Activated CD4-positive, alpha-beta T cell treated with anti-CD3 and anti-CD28 coated beads, Interleukin-2, amount 10 ng/mL, durations not matched to agents 24 days and 14 days (primary cell): ENCODE measurements around the gene MCRIP2. TPM values are rescaled to one million over a fixed set of nuclear protein-coding genes. Genes with fewer than 3 reads are reported as not detected.

Experiments
- DNase-seq: peaks from one replicate; pipeline ENCODE4 v3.0.0; 2022
- H3K27ac Mint-ChIP-seq: one replicate; pipeline ENCODE4 v1.8.0; 2022; ENCODE audit warnings: mild to moderate bottlenecking, mixed read lengths
- H3K27me3 Mint-ChIP-seq: one replicate; pipeline ENCODE4 v1.8.0; 2022; ENCODE audit warnings: mixed read lengths
- H3K36me3 Mint-ChIP-seq: one replicate; pipeline ENCODE4 v1.8.0; 2022; ENCODE audit warnings: low read depth, mild to moderate bottlenecking, mixed read lengths
- H3K4me1 Mint-ChIP-seq: one replicate; pipeline ENCODE4 v1.8.0; 2021; ENCODE audit warnings: mixed read lengths
- H3K4me3 Mint-ChIP-seq: one replicate; pipeline ENCODE4 v1.8.0; 2022; ENCODE audit warnings: mild to moderate bottlenecking, moderate library complexity, mixed read lengths
- H3K9me3 Mint-ChIP-seq: one replicate; pipeline ENCODE4 v1.8.0; 2021; ENCODE audit warnings: mixed read lengths
- intact Hi-C: fragments of 100-400 bp; cut with micrococcal nuclease; formaldehyde crosslinking; loops from one replicate; pipeline ENCODE4 v1.15.1; 2023
- total RNA-seq: library from RNA; stranded (reverse); gene quantifications from 2 replicates; pipeline ENCODE4 v1.2.3, GENCODE V29; 2022

The MCRIP2 gene
- total RNA-seq, 1 donor from 2014 or later = 71.2 TPM

- Mint-ChIP-seq H3K27me3 (peaks cover 5% of the 10 kb centered on the region), H3K9me3 (no peaks in the 10 kb centered on the region), H3K4me1 (peaks cover 5% of the 10 kb centered on the region), H3K4me3 (peak overlapping the region; percentile 84), H3K36me3 (peaks cover 24% of the 10 kb centered on the region), H3K27ac (no peak overlapping the region)
- intact Hi-C loops = no loop called here
- DNase-seq = no peak
These were observed 29.1 kb downstream of the MCRIP2 start for GRCh38 chr16:670485-671352.

GRCh38 chr16:671353-672131 is 29.9 kb downstream of the MCRIP2 start:
- H3K9me3 Mint-ChIP-seq = no peaks in the 10 kb centered on the region
- no peak overlapping the region for H3K4me3 Mint-ChIP-seq
- intact Hi-C loops = no loop called here
- no peak overlapping the region for H3K27ac Mint-ChIP-seq
- H3K36me3 Mint-ChIP-seq = peaks cover 24% of the 10 kb centered on the region
- DNase-seq = no peak
- peaks cover 5% of the 10 kb centered on the region for H3K4me1 Mint-ChIP-seq
- H3K27me3 Mint-ChIP-seq = peaks cover 5% of the 10 kb centered on the region

- Mint-ChIP-seq H3K4me3 (no peak overlapping the region), H3K9me3 (no peaks in the 10 kb centered on the region), H3K36me3 (peaks cover 24% of the 10 kb centered on the region), H3K4me1 (peaks cover 5% of the 10 kb centered on the region), H3K27ac (no peak overlapping the region), H3K27me3 (peaks cover 5% of the 10 kb centered on the region)
- intact Hi-C loops = no loop called here
- no peak for DNase-seq
These were observed 30.7 kb downstream of the MCRIP2 start for GRCh38 chr16:672371-672770.

DNA sequence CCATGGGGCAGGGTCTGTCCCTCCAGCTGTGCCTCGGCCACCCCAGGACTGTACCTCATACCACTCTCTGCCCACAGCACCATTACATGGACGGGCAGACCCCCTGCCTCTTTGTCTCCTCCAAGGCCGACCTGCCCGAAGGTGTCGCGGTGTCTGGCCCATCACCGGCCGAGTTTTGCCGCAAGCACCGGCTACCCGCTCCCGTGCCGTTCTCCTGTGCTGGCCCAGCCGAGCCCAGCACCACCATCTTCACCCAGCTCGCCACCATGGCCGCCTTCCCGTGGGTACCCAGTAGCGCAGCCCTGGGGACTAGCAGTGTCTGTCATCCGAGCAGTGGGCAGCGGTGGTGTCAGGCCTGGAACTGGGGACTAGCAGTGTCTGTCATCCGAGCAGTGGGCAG is 31.2 kb downstream of the MCRIP2 start:
- Mint-ChIP-seq H3K27me3 (peaks cover 5% of the 10 kb centered on the region), H3K36me3 (peaks cover 21% of the 10 kb centered on the region), H3K4me1 (peaks cover 3% of the 10 kb centered on the region), H3K4me3 (no peak overlapping the region), H3K27ac (no peak overlapping the region), H3K9me3 (no peaks in the 10 kb centered on the region)
- intact Hi-C loops = no loop called here
- no peak for DNase-seq

- intact Hi-C loops = no loop called here
- no peak overlapping the region for H3K27ac Mint-ChIP-seq
These were observed 31.9 kb downstream of the MCRIP2 start for GRCh38 chr16:673399-673991.

GRCh38 chr16:674214-674881 is 32.7 kb downstream of the MCRIP2 start:
- H3K9me3 Mint-ChIP-seq = no peaks in the 10 kb centered on the region

More at GRCh38 chr16:673399-673991, 31.9 kb downstream of the MCRIP2 start:
- no peak overlapping the region for H3K4me3 Mint-ChIP-seq
- peaks cover 5% of the 10 kb centered on the region for H3K27me3 Mint-ChIP-seq
- H3K4me1 Mint-ChIP-seq = peaks cover 3% of the 10 kb centered on the region
- peaks cover 19% of the 10 kb centered on the region for H3K36me3 Mint-ChIP-seq
- no peaks in the 10 kb centered on the region for H3K9me3 Mint-ChIP-seq
- DNase-seq = no peak

DNA sequence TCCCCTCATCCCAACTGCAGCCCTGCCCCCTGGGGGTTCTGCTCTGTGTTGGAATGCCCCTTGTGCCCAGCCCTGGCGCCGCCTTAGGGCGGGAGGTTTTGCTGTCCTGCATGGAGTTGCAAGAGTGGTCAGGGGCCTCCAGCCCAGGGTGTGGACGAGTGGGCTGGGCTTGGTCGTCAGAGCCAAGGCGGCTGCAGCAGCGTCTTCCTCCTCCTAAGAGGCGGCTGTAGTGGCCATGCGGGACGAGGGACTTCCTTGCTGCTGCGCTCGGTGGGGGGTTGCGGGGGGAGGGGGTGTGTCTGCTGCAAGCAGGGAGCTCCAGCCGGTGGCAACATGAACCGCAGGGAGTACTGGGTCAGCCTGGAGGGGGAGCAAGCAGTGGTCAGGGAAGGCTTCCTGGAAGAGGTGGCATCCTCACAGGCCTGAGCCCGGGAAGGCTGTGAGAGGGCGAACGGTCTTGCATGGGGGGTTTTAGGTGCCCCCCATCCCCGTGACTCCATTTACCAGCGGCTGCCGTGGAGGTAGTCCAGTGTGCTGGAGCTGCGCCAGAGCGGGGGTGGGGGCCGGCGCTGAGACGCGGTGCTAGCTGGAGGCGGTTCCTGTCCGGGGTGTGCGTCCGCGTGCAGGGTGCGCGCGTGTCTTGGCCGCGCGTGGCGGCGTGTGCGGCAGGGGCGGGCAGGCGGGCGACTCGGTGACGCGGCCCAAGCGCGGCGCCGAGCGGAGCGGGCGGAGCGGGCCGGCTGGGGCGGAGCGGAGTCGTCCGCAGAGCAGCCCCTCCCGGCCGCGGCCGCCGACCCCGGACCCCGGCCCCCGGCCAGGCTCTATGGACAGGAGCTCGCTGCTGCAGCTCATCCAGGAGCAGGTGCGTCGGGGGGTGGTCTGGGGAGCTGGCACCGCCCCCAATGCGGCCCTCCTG is 33.6 kb downstream of the MCRIP2 start, which contains the start of gene RHBDL1:
Gene RHBDL1, plus strand, starts transcription at position 704 of the 916 bp plus-strand sequence. Its CDS starts 120 bp downstream, at position 824.
- intact Hi-C loops = no loop called here
- Mint-ChIP-seq H3K4me1 (peaks cover 5% of the 10 kb centered on the region), H3K9me3 (no peaks in the 10 kb centered on the region), H3K27ac (no peak within 1 kb of the TSS), H3K36me3 (peaks cover 14% of the 10 kb centered on the region), H3K4me3 (peak within 1 kb of the TSS; percentile 39), H3K27me3 (peaks cover 5% of the 10 kb centered on the region)
- no peak for DNase-seq

More at GRCh38 chr16:674214-674881, 32.7 kb downstream of the MCRIP2 start:
- intact Hi-C loops = no loop called here
- Mint-ChIP-seq H3K4me3 (no peak overlapping the region), H3K36me3 (peaks cover 17% of the 10 kb centered on the region), H3K27ac (no peak overlapping the region), H3K27me3 (peaks cover 5% of the 10 kb centered on the region), H3K4me1 (peaks cover 5% of the 10 kb centered on the region)
- DNase-seq = no peak

- intact Hi-C loops = no loop called here
- peaks cover 5% of the 10 kb centered on the region for H3K27me3 Mint-ChIP-seq
- H3K4me1 Mint-ChIP-seq = peaks cover 6% of the 10 kb centered on the region
- no peak overlapping the region for H3K27ac Mint-ChIP-seq
- no peak overlapping the region for H3K4me3 Mint-ChIP-seq
- H3K36me3 Mint-ChIP-seq = peaks cover 13% of the 10 kb centered on the region
- no peaks in the 10 kb centered on the region for H3K9me3 Mint-ChIP-seq
- DNase-seq = no peak
These were observed 34.4 kb downstream of the MCRIP2 start for GRCh38 chr16:675884-676564.

- Mint-ChIP-seq H3K27me3 (peaks cover 5% of the 10 kb centered on the region), H3K9me3 (no peaks in the 10 kb centered on the region), H3K36me3 (peaks cover 15% of the 10 kb centered on the region), H3K4me3 (no peak overlapping the region), H3K4me1 (peaks cover 9% of the 10 kb centered on the region), H3K27ac (no peak overlapping the region)
- DNase-seq = no peak
- intact Hi-C loops = no loop called here
These were observed 34.9 kb downstream of the MCRIP2 start for GRCh38 chr16:676565-676902.

DNA sequence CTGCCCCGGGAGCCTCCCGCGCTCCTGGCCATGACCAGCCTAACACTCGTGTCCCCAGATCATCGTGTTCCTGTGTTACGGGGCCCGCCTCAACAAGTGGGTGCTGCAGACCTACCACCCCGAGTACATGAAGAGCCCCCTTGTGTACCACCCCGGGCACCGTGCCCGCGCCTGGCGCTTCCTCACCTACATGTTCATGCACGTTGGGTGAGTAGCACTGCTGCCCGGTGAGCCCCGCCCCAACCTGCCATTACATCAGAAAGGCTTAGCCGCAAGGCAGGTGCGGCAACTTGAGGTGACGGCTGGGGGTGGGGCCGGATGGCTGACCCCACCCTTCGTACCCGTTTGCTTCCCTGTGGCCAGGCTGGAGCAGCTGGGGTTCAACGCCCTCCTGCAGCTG is 35.3 kb downstream of the MCRIP2 start:
- H3K4me1 Mint-ChIP-seq = peaks cover 11% of the 10 kb centered on the region
- no peak overlapping the region for H3K27ac Mint-ChIP-seq
- H3K36me3 Mint-ChIP-seq = peaks cover 19% of the 10 kb centered on the region
- intact Hi-C loops = no loop called here
- H3K4me3 Mint-ChIP-seq = no peak overlapping the region
- H3K27me3 Mint-ChIP-seq = peaks cover 5% of the 10 kb centered on the region
- H3K9me3 Mint-ChIP-seq = no peaks in the 10 kb centered on the region
- no peak for DNase-seq

- Mint-ChIP-seq H3K27me3 (peaks cover 5% of the 10 kb centered on the region), H3K36me3 (peaks cover 24% of the 10 kb centered on the region), H3K4me3 (no peak overlapping the region), H3K27ac (no peak overlapping the region), H3K4me1 (peaks cover 14% of the 10 kb centered on the region), H3K9me3 (no peaks in the 10 kb centered on the region)
- intact Hi-C loops = no loop called here
- DNase-seq = no peak
These were observed 35.9 kb downstream of the MCRIP2 start for GRCh38 chr16:677316-678190.
